HG03196 (cell line): Measurements from ENCODE around the gene MAST3.
A peak's percentile ranks its signal among the peaks of the same experiment; 100 is the strongest.

Experiments used
- ATAC-seq: cut with Tn5 transposase; IDR thresholded peaks from one replicate; pipeline ENCODE4 v1.9.1; 2021; ENCODE audit not compliant: unreplicated experiment

The MAST3 gene

DNA sequence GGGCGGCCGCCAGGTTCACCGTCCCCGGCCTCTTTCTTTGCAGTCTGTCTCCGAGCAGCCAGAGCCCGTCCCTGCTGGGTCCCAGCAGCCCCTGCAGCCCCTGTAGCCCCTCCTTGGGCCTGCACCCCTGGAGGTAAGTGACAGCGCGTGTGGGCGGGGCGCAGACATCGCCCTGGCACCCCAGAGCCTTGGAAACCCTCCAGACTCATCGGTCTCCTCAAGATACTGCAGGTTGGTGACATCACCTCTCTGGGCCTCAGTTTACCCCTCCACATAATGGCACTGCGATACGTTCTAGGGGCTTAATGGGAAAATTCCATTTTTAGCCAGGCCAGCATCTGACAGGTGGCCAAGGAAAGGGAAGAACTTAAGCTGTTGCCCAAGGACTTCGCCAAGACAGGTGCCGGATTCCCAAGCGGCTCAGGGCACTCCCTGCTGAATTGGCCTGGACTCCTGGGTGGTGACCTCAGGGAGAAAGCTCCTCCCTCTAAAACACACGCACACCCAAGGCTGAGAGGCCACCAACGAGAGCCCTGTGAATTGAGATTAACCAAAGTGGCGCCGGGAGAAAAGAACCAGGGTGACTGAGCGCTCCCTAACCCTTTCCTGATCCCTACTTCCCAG is 13.1 kb downstream of the MAST3 start:
- ATAC-seq, result no peak

DNA sequence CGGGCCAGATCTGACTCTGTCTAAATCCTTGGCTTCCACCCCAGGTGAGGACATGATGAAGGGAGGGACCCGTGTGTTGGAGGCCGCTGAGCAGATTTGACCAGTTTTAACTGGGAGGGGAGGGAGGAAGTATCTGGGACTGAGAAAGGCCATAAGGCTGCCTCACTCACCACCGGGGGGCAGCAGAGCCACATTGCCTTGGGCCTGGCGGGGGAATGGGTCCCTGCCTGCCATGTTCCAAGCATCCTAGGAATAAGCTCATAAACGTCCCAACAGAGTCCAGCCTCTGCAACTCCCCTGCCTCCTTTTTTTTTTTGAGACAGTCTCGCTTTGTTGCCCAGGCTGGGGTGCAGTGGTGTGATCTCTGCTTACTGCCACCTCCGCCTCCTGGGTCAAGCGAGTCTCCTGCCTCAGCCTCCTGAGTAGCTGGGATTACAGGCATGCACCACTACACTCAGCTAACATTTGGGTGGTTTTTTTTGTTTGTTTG is 15.5 kb downstream of the MAST3 start:
- ATAC-seq, result no peak

DNA sequence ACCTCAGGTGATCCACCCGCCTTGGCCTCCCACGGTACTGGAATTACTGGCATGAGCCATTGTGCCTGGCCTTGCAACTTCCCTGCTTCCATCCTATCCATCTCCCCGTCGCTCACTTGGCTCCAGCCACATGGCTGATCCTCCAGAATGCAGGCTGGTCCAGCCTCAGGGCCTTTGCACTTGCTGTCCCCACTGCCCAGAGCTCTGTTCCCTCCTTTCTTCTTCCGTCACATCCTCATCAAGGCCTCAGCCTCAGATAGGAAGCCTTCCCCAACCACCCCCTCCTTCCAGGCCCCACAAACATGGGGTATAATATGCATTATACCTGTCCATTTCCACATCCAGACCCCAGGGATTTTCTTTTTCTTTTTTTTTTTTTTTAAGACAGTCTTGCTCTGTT is 16.2 kb downstream of the MAST3 start:
- no peak for ATAC-seq

DNA sequence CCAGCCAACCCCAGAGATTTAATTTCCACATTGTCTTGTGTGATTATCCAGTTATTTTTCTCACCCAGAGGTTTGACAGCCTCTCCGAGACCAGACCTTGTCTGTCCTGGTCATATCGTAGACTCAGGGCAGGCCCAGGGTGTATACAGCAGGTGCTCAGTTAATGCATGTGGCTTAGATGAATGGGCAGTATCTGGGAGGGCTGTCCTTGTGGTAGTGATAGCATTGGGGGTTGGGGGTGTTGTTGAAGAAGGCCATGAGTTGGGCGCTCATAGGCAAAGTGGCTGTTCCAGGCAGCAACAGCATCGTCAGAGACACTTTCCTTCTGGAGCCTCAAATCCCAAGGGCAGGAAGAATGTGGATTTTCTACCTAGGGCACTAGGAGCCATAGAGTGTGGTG is 16.9 kb downstream of the MAST3 start:
- ATAC-seq, result no peak

DNA sequence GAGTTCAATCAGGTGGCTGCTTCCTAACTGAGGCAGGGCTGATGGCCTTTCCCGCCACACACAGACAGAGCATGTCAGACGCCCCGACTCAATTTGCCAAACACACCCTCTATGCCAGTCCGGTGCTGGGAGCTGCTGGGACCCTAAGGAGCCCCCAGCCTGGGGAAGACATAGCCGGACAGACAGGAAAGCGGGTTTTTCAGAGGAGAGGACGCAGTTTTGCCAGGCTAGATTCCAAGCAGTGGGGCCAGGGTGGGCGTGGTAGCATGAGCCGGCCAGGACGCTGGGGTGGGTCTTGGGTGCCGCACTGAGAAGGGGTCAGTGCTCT is 19.8 kb downstream of the MAST3 start:
- no peak for ATAC-seq

DNA sequence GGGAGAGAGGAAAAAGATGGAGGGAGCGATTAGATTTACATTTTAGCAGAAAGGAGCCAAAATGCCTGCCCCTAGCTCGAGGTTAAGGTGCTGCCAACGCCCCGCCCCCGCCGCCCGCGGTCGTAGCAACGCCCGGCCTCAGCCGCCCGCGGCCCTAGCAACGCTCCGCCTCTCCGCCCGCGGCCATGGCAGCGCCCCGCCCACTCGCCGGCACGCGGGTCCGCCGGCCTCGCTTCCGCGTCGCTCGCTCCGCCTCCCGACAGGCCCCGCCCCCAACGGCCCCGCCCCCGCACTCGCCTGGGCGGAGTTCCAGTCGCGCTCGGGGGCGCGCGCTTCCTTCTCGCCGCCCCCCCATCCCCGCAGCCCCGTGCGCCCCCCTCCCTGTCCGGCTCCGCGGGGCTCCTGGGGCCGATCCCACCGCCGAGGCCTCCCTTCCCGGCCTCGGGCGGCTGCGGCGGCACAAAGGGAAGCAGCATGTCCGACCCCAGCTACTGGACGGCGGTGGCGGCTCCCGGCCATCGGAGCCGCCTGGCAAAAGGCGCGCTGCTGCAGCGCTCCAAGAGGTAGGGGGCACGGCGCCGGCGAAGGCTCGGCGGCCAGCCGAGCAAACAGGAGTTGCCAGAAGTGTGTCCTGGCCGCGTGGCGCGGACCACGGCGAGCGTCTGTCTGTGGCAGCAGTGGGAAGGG is 20.3 kb downstream of the MAST3 start:
- peak; percentile 75 for ATAC-seq

DNA sequence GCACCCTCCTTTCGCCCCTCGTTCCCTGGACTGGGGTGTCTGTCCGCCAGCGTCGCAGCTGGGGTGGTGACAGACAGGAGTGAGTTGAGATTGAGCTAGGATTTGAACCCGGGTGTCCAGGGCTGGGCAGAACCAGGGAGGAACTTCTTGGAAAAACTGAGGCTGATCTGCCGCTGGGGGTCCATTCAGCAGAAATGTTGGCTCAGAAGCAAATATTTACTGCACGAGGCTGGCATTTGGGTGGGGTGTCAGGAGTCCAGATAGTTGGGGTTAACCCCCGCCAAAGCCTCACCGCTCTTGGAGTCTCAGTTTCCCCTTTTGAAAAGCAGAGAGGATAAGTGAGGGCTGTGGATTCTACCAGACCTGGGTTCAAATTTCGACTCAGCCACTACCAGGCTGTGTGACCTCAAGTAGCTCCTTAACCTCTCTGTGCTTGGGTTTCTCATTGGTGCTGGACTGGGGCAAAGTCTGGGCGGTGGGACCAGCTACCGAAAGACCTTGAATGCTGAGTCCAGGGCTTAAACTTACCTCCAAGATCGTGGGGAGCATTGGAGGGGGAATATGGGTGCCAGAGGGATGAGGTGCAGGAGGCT is 20.9 kb downstream of the MAST3 start:
- no peak for ATAC-seq

DNA sequence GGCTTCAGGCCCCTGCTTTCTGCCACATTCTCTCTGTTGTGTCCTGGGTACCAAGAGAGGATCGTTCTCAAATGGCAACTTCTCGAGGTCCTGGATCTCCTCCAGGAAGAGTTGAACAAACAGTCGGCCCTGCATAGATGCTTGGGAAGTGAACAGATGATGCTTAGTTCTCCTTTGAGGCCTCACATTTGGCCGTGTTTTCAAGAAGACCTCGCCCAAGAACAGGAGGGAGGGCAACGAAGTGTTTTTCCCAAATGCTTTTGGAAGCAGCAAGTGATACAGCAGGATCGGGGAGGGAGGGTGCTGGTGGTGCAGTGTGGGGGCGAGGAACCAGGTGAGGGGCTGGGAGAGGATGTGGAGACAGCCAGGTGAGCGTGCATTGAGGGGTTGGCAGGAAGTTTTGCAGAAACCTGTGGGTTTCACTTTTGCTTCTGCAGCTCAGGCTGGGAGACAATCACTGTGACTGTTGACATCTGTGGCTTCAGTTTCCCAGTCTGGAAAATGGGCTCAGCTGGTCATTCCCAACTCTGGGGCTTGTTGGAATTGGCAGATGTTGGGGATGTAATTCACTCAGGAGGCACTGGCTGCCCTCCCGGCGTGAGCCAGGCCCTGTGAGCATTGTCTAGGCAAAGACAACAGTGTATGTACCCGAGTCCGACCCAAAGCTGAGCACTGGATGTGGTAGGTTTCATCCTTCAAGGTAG is 21.6 kb downstream of the MAST3 start:
- ATAC-seq, result no peak

DNA sequence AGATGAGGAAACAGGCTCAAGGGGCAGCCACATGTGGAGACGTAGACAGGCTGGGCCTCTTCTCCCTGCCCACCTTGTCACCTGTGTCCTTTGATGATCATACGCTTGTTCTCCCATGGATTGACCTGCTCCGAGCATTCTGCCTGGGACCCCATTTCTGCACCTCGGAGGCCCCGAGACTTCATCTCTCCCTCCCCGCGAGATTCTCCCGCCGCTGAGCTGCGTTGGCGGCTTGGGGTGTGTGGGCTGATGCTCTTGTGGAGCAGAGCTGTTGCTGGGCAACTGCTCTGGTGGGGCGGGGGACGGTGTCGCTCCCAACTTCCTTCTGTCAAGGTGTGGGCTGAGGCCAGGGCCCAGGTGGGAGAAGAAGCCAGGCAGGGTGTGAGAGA is 22.1 kb downstream of the MAST3 start:
- no peak for ATAC-seq

DNA sequence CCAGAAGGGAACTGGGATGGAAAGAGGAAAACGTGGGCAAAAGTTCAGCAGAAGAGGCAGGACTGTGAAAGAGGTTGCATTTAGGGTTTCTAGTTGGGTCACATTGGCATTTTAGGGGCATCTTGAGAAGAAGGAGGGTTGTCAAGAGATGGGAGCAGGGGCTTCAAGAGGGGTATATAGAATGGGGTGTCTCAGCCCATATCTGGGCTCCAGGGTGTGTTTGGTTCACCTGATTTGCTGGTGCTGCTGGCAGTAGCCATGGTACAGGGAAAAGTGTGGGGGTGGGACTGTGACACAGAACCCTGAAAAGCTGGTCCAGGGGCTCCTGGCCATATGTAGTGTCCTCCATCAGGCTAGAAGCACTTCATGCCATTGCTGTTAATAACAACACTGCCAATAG is 22.5 kb downstream of the MAST3 start:
- no peak for ATAC-seq

DNA sequence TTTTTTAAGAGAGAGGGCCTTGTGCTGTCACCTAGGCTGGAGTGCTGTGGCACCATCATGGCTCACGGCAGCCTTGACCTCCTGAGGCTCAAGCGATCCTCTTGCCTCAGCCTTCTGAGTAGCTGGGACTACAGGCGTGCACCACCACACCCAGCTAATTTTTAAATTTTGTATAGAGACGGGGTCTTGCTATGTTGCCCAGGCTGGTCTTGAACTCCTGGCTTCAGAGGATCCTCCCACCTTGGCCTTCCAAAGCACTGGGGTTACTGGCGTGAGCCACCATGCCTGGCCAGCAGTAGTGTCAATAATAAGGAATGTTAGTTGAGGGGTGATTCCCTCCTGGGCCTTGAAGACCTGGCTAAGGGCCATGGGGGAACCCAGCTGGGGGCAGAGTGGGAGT is 23.6 kb downstream of the MAST3 start:
- no peak for ATAC-seq

DNA sequence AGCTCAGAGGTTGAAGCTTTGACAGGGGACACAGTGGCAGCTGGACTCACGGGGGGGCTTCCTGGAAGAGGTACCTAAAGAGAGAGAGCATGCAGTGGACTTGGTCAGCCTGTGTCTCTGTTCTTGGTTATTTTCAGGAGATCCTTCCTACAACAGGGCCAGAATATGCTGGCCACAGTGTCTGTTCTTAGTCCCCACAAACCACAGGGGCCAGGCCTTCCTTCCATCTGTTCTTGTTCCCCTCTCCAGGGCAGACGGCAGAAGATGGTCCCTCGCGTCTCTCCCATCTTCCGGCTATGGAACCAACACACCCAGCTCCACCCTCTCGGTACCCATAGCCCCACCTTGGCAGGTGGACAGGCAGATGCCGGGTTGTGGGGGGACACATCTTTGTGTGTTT is 24.8 kb downstream of the MAST3 start:
- ATAC-seq, result no peak

DNA sequence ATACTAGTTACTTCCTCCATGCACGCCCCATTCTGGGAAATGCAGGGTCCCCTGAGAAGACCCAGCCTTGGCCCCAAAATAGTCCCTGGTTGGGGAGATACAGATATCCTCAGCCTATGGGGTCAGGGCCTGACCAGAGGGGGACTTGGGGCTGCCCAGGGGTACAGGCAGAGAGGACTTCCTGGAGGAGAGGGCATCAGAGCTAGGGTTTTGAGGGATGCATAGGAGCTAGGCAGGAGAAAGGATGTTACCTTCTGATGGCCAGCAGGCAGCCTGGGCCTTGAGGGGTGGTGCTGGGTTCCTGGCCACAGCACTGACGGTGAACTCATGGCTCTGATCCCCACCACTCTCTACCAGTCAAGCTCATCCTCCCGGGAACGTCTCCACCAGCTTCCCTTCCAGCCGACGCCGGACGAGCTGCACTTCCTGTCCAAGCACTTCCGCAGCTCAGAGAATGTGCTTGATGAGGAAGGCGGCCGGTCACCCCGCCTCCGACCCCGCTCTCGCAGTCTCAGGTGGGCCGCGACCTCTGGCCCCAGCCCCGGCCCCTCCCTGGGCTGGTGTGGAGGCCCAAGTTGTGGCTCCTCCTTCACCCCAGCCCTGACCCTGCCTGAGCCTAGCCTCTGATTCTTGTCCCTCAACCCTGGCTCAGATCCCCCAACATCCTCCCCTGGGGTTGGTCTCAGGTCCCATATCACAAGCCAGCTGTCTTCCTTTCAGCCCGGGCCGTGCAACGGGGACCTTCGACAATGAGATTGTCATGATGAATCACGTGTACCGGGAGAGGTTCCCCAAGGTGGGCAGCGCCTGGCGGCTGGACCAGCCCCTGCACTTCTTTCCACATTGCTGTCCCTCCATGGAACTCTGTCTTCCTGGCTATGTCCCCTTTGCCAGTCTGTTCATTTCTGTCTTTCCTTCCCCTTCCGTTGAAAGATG is 25.6 kb downstream of the MAST3 start:
- no peak for ATAC-seq

DNA sequence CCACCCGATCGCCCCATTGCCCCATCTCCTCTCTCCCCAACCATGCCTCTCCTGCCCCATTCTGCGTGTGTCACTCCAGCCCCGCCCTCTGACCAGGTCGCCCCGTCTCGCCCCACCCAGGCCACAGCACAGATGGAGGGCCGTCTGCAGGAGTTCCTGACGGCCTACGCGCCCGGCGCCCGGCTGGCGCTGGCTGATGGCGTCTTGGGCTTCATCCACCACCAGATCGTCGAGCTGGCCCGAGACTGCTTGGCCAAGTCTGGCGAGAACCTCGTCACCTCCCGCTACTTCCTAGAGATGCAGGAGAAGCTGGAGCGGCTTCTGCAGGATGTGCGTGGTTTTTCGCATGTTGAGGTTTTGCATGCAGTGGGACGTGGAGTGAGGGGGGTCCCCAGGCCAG is 26.2 kb downstream of the MAST3 start:
- ATAC-seq, result no peak

DNA sequence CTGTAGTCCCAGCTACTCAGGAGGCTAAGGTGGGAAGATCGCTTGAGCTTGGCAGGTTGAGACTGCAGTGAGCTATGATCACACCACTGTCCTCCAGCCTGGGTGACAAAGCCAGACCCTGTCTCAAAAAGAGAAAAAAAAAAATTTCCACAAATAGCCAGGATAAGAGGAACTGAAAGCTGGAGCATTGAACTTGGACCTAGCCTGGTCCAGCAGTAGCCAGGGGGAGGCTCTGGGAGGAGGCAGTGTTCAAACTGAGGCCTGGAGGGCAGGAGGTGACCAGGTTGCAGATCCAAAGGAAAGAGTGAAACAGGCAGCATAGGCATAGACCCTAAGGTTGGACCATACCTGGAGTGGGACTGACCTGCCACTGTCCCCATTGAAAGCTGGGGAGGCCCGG is 28.5 kb downstream of the MAST3 start:
- ATAC-seq, result no peak

DNA sequence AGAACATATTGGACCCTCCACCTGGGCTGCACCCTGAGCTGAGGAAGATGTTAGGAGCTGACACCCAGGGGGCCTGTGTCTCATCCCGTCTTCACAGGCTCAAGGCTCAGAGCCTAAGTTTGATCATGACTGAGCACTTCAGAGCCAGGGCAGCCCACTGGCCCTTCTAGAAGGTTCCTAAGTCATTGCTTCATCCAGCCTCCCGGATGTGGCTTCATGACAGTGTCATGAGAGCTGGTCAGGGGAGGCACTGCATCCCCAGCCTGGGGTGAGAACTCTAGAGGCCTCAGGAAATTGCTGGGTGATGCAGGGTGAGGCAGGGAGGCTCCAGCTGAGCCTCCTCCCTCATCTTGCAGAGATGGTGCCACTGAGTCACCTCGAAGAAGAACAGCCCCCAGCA is 30.5 kb downstream of the MAST3 start:
- no peak for ATAC-seq

DNA sequence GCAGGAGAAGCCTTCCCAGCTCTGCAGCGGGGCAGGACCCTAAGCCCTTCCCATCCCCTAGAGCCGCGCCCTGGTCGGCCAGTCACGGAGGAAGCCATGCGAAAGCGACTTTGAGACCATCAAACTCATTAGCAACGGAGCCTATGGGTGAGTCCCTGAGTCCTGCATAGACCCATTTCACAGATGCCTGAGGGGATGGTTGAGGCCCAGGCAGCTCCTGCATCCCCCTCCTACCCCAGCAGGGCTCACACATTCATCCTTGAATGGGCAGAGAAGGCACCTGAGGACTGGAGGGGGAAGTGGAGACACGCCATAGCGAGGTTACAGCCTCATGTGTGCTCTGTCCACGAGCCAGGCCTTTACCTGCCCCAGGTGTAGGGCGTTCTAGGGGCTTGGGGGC is 31.2 kb downstream of the MAST3 start:
- no peak for ATAC-seq

DNA sequence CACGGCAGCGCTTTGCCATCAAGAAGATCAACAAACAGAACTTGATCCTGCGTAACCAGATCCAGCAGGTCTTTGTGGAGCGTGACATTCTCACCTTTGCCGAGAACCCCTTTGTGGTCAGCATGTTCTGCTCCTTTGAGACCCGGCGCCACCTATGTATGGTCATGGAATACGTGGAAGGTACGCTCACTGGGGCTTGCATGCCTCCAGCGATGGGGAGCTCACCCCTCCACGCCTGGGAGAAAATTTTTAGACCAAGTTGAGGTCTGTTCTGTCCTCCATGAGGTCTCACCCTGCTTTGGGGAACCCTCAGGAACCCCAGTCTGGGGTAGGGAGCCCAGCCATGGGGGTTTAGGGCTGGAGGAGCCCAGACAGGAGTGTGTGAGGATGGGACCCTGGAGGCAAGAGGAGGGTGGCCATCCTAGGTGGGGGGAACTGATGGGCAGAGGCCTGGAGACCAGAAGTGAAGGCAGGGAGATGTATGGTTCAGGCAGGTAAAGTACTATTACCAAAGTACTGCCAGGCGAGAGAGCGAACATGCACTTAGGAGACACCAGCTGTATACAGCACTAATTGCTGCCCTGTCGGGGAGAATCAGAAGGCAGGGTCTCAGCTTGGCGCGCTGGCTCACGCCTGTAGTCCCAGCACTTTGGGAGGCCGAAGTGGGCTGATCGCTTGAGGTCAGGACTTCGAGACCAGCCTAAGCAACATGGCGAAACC is 33.1 kb downstream of the MAST3 start:
- no peak for ATAC-seq

DNA sequence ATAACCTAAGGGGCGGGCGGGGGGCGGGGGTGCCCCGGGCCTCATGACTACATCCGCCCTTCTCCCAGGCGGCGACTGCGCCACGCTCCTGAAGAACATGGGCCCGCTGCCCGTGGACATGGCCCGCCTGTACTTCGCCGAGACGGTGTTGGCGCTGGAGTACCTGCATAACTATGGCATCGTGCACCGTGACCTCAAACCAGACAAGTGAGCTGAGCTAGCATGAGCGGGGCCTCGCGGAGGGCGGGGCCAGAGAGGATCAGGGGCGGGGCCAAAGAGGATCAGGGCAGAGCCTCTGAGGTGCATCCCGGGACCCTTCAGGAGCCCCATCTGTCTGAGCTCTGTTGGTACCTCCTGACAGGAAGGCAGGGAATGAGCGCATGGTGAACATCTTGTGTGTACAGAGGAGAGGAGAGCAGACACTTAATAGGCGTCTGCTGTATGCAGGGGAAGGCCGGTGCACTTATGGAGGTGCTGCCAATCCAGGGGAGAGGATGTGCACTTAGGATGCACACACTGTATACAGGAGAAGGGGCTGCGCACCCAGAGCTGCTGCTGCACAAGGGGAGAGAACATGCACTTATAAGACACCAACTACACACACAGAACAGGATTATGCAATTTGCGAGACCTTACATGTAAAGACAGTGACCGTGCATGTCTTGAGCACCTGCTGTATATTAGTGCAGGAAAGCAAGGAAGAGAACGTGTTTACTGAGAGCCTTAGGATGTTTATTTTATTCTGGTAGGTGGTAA is 34.4 kb downstream of the MAST3 start:
- ATAC-seq, result no peak
